ENCODE data around the gene TMEM256. TPM values are rescaled to one million over a fixed set of nuclear protein-coding genes. Genes with fewer than 3 reads are reported as not detected.
A peak's percentile ranks its signal among the peaks of the same experiment; 100 is the strongest.

Gene TMEM256
- total and polyA plus RNA-seq, 2 donors (not counting 3 experiments of a cell fraction or from before 2014, with no cell fraction given) = 67.4 to 148 TPM

- dilution Hi-C loops (cut with MboI; ENCODE audit: extremely low pct_ligation_motif_present, low sequenced_read_pairs) = no loop called here
Observed at GRCh38 chr17:7437950-7438614, 34.2 kb upstream of the TMEM256 start.

GRCh38 chr17:7437369-7437863 is 33.5 kb upstream of the TMEM256 start:
- no peak for DNase-seq (ENCODE audit: low read depth, low spot score)
- peak overlapping the region; percentile 44 for H3K4me2 ChIP-seq (ENCODE audit: insufficient read depth, low read length)
- no peak for FAIRE-seq
- no peak overlapping the region for H2AFZ ChIP-seq (ENCODE audit: low read depth, low read length)
- no peaks in the 10 kb centered on the region for H3K9me1 ChIP-seq (replicated peaks; ENCODE audit: control insufficient read depth, extremely low read depth, insufficient read depth, low read length)
- H3K27me3 ChIP-seq (ENCODE audit: control insufficient read depth in 2 of 2, insufficient read depth in 2 of 2, low read length in 2 of 2) = peaks cover 20 to 28% of the 10 kb centered on the region in 2 experiments
- ChIA-PET CTCF (interaction anchor here (0.9 to 4.4 kb wide), 35 partner anchors 8 to 392 kb away, joined by 3 to 70 read pairs (median 7); partner anchors contain the start of genes CHRNB1, MPDU1, NLGN2 and PLSCR3), POLR2A (interaction anchor here (0.8 to 1.7 kb wide), 4 partner anchors 8 to 47 kb away, joined by 3 to 8 read pairs (median 5); partner anchors contain the start of genes POLR2A and TMEM256)
- H3K4me3 ChIP-seq (replicated peaks in 1 of 3; ENCODE audit: insufficient read depth in 1 of 3, low read depth in 1 of 3, low read length in 3 of 3) = no peak overlapping the region
- no peaks in the 10 kb centered on the region for H4K20me1 ChIP-seq (replicated peaks; ENCODE audit: control insufficient read depth, extremely low read depth, insufficient read depth, low read length)
- no TSS peak for BruUV-seq (replicated peaks)
- no peak for TF ChIP-seq MAX (IDR thresholded peaks at IDR 0.05; ENCODE audit: insufficient read depth, insufficient read length)
- TF ChIP-seq FOS (IDR thresholded peaks at IDR 0.05; ENCODE audit: borderline replicate concordance, insufficient read depth, low read length) = no peak
- dilution Hi-C loops (cut with MboI; ENCODE audit: extremely low pct_ligation_motif_present, low sequenced_read_pairs) (no loop called here), intact Hi-C loops (cut with micrococcal nuclease) (loop anchor here (1.0 to 5.0 kb wide), 5 partner anchors 17 to 250 kb away; partner anchors contain the start of genes CTDNEP1, ELP5, SENP3 and TP53)
- H3K36me3 ChIP-seq (ENCODE audit: control insufficient read depth in 2 of 2, extremely low read depth in 1 of 2, insufficient read depth in 2 of 2, low read length in 2 of 2) = no peaks in the 10 kb centered on the region
- peaks cover 23% of the 10 kb centered on the region for H3K4me1 ChIP-seq (ENCODE audit: control insufficient read depth, extremely low read depth, insufficient read depth, low read length)
- H3K9me3 ChIP-seq (replicated peaks; ENCODE audit: control insufficient read depth, insufficient read depth, low read length) = no peaks in the 10 kb centered on the region
- no peak overlapping the region for H3K9ac ChIP-seq (replicated peaks; ENCODE audit: extremely low read depth, insufficient read depth, low read length)
- no peak overlapping the region for H3K27ac ChIP-seq (ENCODE audit: insufficient read depth, low read depth, low read length)
- no peaks in the 10 kb centered on the region for H3K79me2 ChIP-seq (ENCODE audit: control insufficient read depth, insufficient read depth, low read length)

More at GRCh38 chr17:7437950-7438614, 34.2 kb upstream of the TMEM256 start:
- Histone ChIP-seq H3K36me3 (ENCODE audit: control insufficient read depth in 2 of 2, extremely low read depth in 1 of 2, insufficient read depth in 2 of 2, low read length in 2 of 2) (no peaks in the 10 kb centered on the region), H4K20me1 (replicated peaks; ENCODE audit: control insufficient read depth, extremely low read depth, insufficient read depth, low read length) (no peaks in the 10 kb centered on the region), H3K9me3 (replicated peaks; ENCODE audit: control insufficient read depth, insufficient read depth, low read length) (no peaks in the 10 kb centered on the region), H3K27ac (ENCODE audit: insufficient read depth, low read depth, low read length) (no peak overlapping the region), H3K4me2 (ENCODE audit: insufficient read depth, low read length) (no peak overlapping the region), H3K79me2 (ENCODE audit: control insufficient read depth, insufficient read depth, low read length) (no peaks in the 10 kb centered on the region), H3K4me1 (ENCODE audit: control insufficient read depth, extremely low read depth, insufficient read depth, low read length) (peaks cover 23% of the 10 kb centered on the region), H3K9ac (replicated peaks; ENCODE audit: extremely low read depth, insufficient read depth, low read length) (no peak overlapping the region), H3K27me3 (ENCODE audit: control insufficient read depth in 2 of 2, insufficient read depth in 2 of 2, low read length in 2 of 2) (peaks cover 20 to 28% of the 10 kb centered on the region in 2 experiments), H3K9me1 (replicated peaks; ENCODE audit: control insufficient read depth, extremely low read depth, insufficient read depth, low read length) (no peaks in the 10 kb centered on the region), H2AFZ (ENCODE audit: low read depth, low read length) (no peak overlapping the region), H3K4me3 (replicated peaks in 1 of 3; ENCODE audit: insufficient read depth in 1 of 3, low read depth in 1 of 3, low read length in 3 of 3) (peak overlapping the region in 1 of 3 experiments; percentile 23)
- BruUV-seq (replicated peaks) = no TSS peak
- ChIA-PET POLR2A (interaction anchor here (1.2 kb wide), 1 partner anchor 34 kb away, joined by 3 read pairs; the partner anchor contains the start of gene TMEM256), CTCF (interaction anchor here (0.7 to 4.4 kb wide), 10 partner anchors 7 to 151 kb away, joined by 3 to 70 read pairs (median 4); partner anchors contain the start of genes CHRNB1 and TMEM95)
- intact Hi-C loops (cut with micrococcal nuclease) = loop anchor here (1.0 to 5.0 kb wide), 5 partner anchors 17 to 249 kb away; partner anchors contain the start of genes CTDNEP1, ELP5, SENP3 and TP53
- TF ChIP-seq POLR2AphosphoS5 (IDR thresholded peaks at IDR 0.05; ENCODE audit: insufficient read depth, low read depth, low read length) (no peak), EZH2 (IDR thresholded peaks at IDR 0.05; ENCODE audit: borderline replicate concordance, low read depth, low read length, severe bottlenecking) (peak; percentile 38)
- DNase-seq (ENCODE audit: low read depth, low spot score) (peak; percentile 18), FAIRE-seq (no peak)

Data from endothelial cell of umbilical vein (primary cell).